Measurements from ENCODE around the gene CD6. TPM values are rescaled to one million over a fixed set of nuclear protein-coding genes. Genes with fewer than 3 reads are reported as not detected.

The CD6 gene
- total and polyA plus RNA-seq, 7 donors = under 0.01 to 14.1 (median 0.98) TPM; not detected in 1

DNA sequence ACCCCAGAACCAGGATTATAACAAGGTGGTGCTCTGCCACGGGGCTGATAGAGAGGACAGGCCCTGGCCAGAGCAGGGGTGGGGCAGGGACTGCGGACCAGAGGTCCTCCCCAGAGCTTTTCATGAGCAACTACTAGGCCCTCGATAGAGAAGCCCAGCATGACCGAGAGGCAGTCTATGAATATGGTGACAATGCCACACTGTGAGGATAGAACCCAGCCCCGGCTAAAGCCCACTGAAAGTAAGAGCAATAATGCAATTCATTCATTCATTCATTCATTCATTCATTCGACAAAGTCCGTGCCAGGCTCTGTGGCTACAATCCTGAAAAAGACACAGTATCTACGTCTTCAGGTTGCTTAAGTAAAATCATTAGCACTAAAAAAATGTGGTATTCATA is 95.2 kb downstream of the CD6 start:
- Histone ChIP-seq H3K36me3 (no peaks in the 10 kb centered on the region), H3K27me3 (no peaks in the 10 kb centered on the region), H3K4me1 (peaks cover 0 to 14% (median 10%) of the 10 kb centered on the region in 4 donors), H3K9me3 (no peaks in the 10 kb centered on the region), H3K27ac (no peak overlapping the region), H3K4me3 (no peak overlapping the region)
- intact Hi-C loops (cut with DNase I) = no loop called here
- WGBS, 2 donors = 89 to 92% methylated on average over 8 of the region's 8 CpGs
- peak; percentile 22 for DNase-seq
- no peak for TF ChIP-seq POLR2AphosphoS5 (IDR thresholded peaks at IDR 0.05)
- TF ChIP-seq, protein P1, sequence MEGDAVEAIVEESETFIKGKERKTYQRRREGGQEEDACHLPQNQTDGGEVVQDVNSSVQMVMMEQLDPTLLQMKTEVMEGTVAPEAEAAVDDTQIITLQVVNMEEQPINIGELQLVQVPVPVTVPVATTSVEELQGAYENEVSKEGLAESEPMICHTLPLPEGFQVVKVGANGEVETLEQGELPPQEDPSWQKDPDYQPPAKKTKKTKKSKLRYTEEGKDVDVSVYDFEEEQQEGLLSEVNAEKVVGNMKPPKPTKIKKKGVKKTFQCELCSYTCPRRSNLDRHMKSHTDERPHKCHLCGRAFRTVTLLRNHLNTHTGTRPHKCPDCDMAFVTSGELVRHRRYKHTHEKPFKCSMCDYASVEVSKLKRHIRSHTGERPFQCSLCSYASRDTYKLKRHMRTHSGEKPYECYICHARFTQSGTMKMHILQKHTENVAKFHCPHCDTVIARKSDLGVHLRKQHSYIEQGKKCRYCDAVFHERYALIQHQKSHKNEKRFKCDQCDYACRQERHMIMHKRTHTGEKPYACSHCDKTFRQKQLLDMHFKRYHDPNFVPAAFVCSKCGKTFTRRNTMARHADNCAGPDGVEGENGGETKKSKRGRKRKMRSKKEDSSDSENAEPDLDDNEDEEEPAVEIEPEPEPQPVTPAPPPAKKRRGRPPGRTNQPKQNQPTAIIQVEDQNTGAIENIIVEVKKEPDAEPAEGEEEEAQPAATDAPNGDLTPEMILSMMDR (IDR thresholded peaks at IDR 0.05) = no peak
- no peak for TF ChIP-seq POLR2A (IDR thresholded peaks at IDR 0.05)
- TF ChIP-seq EP300 (IDR thresholded peaks at IDR 0.05) = no peak

DNA sequence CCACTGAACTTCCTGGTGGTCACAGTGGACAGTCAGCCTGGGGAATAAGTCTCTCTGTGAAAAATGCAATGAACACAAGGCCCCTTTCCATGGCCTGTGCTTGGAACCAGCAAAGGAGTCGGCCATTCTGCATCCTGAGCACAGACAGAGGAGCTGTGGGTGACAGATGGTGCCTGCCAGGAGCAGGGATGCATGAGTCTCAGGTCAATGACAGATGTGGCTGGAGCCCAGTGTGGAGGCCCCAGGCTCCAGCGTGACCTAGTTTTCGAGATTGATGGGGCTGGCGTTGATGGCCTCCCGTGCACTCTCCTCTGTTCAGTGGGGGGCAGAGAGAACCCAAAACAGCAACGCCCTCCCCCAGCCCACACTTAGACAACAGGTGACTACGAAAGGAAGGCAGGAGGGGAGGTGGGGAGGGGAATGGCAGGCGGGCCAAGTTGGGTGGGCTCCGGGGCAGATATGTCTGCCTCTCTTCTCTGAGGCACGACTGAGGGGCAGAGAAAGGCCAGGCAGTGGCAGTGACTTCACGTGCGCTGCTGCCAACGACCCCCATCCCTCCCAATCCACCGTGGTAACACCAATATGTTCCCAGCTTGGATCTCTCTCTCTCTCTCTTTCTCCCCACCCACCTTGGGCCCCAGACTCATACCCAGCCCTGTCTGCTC is 96.4 kb downstream of the CD6 start:
- Histone ChIP-seq H3K9me3 (no peaks in the 10 kb centered on the region), H3K27ac (no peak overlapping the region), H3K4me1 (peaks cover 0 to 26% (median 17%) of the 10 kb centered on the region in 4 donors), H3K27me3 (no peaks in the 10 kb centered on the region), H3K4me3 (no peak overlapping the region), H3K36me3 (no peaks in the 10 kb centered on the region)
- WGBS, 2 donors = 83 to 94% methylated on average over 14 of the region's 14 CpGs
- TF ChIP-seq POLR2AphosphoS5 (IDR thresholded peaks at IDR 0.05) = no peak
- TF ChIP-seq, protein P1 (IDR thresholded peaks at IDR 0.05) = no peak
- TF ChIP-seq EP300 (IDR thresholded peaks at IDR 0.05) = no peak
- no peak for TF ChIP-seq POLR2A (IDR thresholded peaks at IDR 0.05)
- DNase-seq = peak; percentile 36
- intact Hi-C loops (cut with DNase I) = no loop called here

DNA sequence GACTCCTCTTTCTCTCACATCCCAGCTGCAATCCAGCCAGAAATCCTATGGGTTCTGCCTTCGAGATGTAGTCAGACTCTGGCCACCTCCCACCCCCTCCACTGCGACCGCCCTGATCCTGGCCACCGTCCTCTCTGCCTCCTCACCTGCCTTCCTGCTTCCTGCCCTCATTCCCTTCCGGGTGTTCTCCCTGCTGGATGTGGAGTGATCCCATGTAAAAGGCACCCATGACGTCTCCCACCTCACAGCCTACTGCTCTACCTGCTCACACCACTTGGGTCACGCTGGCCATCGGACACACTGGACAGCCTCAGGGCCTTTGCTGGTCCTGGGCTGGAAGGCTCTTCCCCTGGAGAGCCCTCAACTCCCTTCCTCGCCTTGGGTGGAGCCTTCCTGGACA is 97.1 kb downstream of the CD6 start:
- WGBS, 2 donors = 91 to 93% methylated on average over 9 of the region's 9 CpGs
- no peaks in the 10 kb centered on the region for H3K36me3 ChIP-seq
- no peak overlapping the region for H3K4me3 ChIP-seq
- intact Hi-C loops (cut with DNase I) = no loop called here
- H3K27ac ChIP-seq = no peak overlapping the region
- peaks cover 0 to 31% (median 19%) of the 10 kb centered on the region in 4 donors for H3K4me1 ChIP-seq
- no peak for TF ChIP-seq EP300 (IDR thresholded peaks at IDR 0.05)
- no peaks in the 10 kb centered on the region for H3K27me3 ChIP-seq
- DNase-seq = peak; percentile 32
- no peaks in the 10 kb centered on the region for H3K9me3 ChIP-seq

DNA sequence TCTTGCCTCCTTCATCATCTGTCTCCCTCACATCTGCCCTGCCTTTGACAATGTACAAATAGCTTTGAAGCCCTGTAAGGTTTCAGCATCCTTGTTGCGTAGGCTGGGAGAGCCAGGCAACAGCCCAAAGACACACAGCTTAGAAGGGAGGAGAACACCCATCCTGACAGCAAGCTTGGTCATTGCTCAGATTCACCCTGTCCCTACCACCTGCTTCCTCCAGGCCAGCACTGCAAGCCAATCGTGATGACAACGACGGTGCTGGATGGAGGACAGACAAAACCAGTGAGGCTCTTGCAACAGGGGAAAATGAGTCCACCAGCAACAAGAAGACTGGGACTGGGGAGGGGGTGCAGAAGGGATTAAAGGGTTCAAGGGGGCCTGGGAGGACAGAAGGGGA is 97.9 kb downstream of the CD6 start:
- WGBS, 2 donors = 90 to 91% methylated on average over 4 of the region's 4 CpGs
- Histone ChIP-seq H3K4me3 (no peak overlapping the region), H3K36me3 (no peaks in the 10 kb centered on the region), H3K27ac (no peak overlapping the region), H3K27me3 (no peaks in the 10 kb centered on the region), H3K9me3 (no peaks in the 10 kb centered on the region), H3K4me1 (peaks cover 0 to 31% (median 19%) of the 10 kb centered on the region in 4 donors)
- peak; percentile 13 for DNase-seq
- intact Hi-C loops (cut with DNase I) = no loop called here
- TF ChIP-seq EP300 (IDR thresholded peaks at IDR 0.05) (no peak), POLR2A (IDR thresholded peaks at IDR 0.05) (no peak), POLR2AphosphoS5 (IDR thresholded peaks at IDR 0.05) (no peak)
- TF ChIP-seq, protein P1 (IDR thresholded peaks at IDR 0.05) = no peak

Small RNA genes lying within 50 kb of the gene (small RNA-seq; reads per million reads assigned to genes)
- gene RNU6-933P = 0 reads per million in 3 donors

Other genes starting within 250 kb of the CD6 start
- gene MS4A18, start 247.0 kb upstream of the CD6 start, total RNA-seq = not detected
- under 1 TPM in 1 of 3 donors, not detected in 2; 0.10 TPM for gene MS4A18, start 247.0 kb upstream of the CD6 start, polyA plus RNA-seq
- not detected for gene MS4A15, start 214.8 kb upstream of the CD6 start, total RNA-seq
- gene MS4A15, start 214.8 kb upstream of the CD6 start, polyA plus RNA-seq = under 1 TPM in 1 of 3 donors, not detected in 2; 0.04 TPM
- not detected for gene MS4A10, start 186.3 kb upstream of the CD6 start, total RNA-seq
- not detected for gene MS4A10, start 186.3 kb upstream of the CD6 start, polyA plus RNA-seq
- gene CCDC86, start 129.6 kb upstream of the CD6 start, total RNA-seq = 10 to 100 TPM in 2 of 4 donors, 1 to 10 TPM in 2; 8.6 to 12.0 (median 10.8) TPM
- 10 to 100 TPM in 1 of 3 donors, 1 to 10 TPM in 2; 4.8 to 24.0 (median 9.0) TPM for gene CCDC86, start 129.6 kb upstream of the CD6 start, polyA plus RNA-seq
- under 1 TPM in 3 of 4 donors, not detected in 1; 0.27 to 0.83 (median 0.71) TPM for gene PTGDR2, start 115.7 kb upstream of the CD6 start, total RNA-seq
- gene PTGDR2, start 115.7 kb upstream of the CD6 start, polyA plus RNA-seq = 1 to 10 TPM in 2 of 3 donors, under 1 TPM in 1; 0.60 to 2.2 (median 1.4) TPM
- not detected for gene ZP1, start 104.1 kb upstream of the CD6 start, total RNA-seq
- gene ZP1, start 104.1 kb upstream of the CD6 start, polyA plus RNA-seq = under 1 TPM in 1 of 3 donors, not detected in 2; 0.15 TPM
- gene PRPF19, start 65.1 kb upstream of the CD6 start, total RNA-seq = 10 to 100 TPM; 37.1 to 52.5 (median 38.9) TPM
- 10 to 100 TPM; 41.2 to 92.3 (median 42.0) TPM for gene PRPF19, start 65.1 kb upstream of the CD6 start, polyA plus RNA-seq
- gene TMEM109, start 57.5 kb upstream of the CD6 start, total RNA-seq = 100 to 1,000 TPM in 2 of 4 donors, 10 to 100 TPM in 2; 86.2 to 115 (median 98.4) TPM
- gene TMEM109, start 57.5 kb upstream of the CD6 start, polyA plus RNA-seq = 10 to 100 TPM; 16.2 to 57.7 (median 17.3) TPM
- gene TMEM132A, start 47.2 kb upstream of the CD6 start, total RNA-seq = 10 to 100 TPM in 1 of 4 donors, 1 to 10 TPM in 2, under 1 TPM in 1; 0.49 to 17.4 (median 2.9) TPM
- gene TMEM132A, start 47.2 kb upstream of the CD6 start, polyA plus RNA-seq = 1 to 10 TPM in 2 of 3 donors, under 1 TPM in 1; 0.60 to 8.5 (median 2.3) TPM
- 10 to 100 TPM; 12.8 to 43.9 (median 28.6) TPM for gene SLC15A3, start 19.5 kb upstream of the CD6 start, total RNA-seq
- gene SLC15A3, start 19.5 kb upstream of the CD6 start, polyA plus RNA-seq = 10 to 100 TPM; 13.8 to 32.0 (median 21.3) TPM
- under 1 TPM in 2 of 4 donors, not detected in 2; 0.54 to 0.55 TPM for gene CD5, start 130.8 kb downstream of the CD6 start, total RNA-seq
- gene CD5, start 130.8 kb downstream of the CD6 start, polyA plus RNA-seq = 10 to 100 TPM in 1 of 3 donors, under 1 TPM in 2; 0.23 to 12.3 (median 0.60) TPM
- gene VPS37C, start 189.7 kb downstream of the CD6 start, total RNA-seq = 10 to 100 TPM in 3 of 4 donors, 1 to 10 TPM in 1; 8.6 to 25.4 (median 18.5) TPM
- gene VPS37C, start 189.7 kb downstream of the CD6 start, polyA plus RNA-seq = 10 to 100 TPM; 16.9 to 19.3 (median 18.6) TPM
- 1 to 10 TPM in 1 of 4 donors, under 1 TPM in 1, not detected in 2; 0.33 to 2.5 TPM for gene PGA3, start 231.8 kb downstream of the CD6 start, total RNA-seq
- gene PGA3, start 231.8 kb downstream of the CD6 start, polyA plus RNA-seq = 10 to 100 TPM in 2 of 3 donors, under 1 TPM in 1; 0.06 to 25.2 (median 14.3) TPM